NCI-H2196 (cell line): ENCODE measurements around the gene CTNND2.
"Not testable (repeated sequence)": the region's sequence is repeated elsewhere in the genome, so short reads cannot be mapped to it uniquely, and the experiment has no call there.

ENCODE experiments used
- DNase-seq: peaks from one replicate; lab custom pipeline; 2025; ENCODE audit not compliant: unreplicated experiment; lab: John Stamatoyannopoulos, UW

CTNND2 gene

GRCh38 chr5:11681796-11682195 is 222.4 kb downstream of the CTNND2 start:
- no peak for DNase-seq

GRCh38 chr5:11679676-11680075 is 224.6 kb downstream of the CTNND2 start:
- DNase-seq: no peak

- DNase-seq: no peak
These were observed 229.1 kb downstream of the CTNND2 start for GRCh38 chr5:11675184-11675583.

- no peak for DNase-seq
These were observed 231.7 kb downstream of the CTNND2 start for GRCh38 chr5:11672385-11673085.

- no peak for DNase-seq
These were observed 245.9 kb downstream of the CTNND2 start for GRCh38 chr5:11658376-11658775.

GRCh38 chr5:11656916-11657315 is 247.3 kb downstream of the CTNND2 start:
- DNase-seq: no peak

GRCh38 chr5:11655681-11656080 is 248.6 kb downstream of the CTNND2 start:
- DNase-seq: no peak

GRCh38 chr5:11650936-11651335 is 253.3 kb downstream of the CTNND2 start:
- no peak for DNase-seq

- DNase-seq: no peak
These were observed 258.1 kb downstream of the CTNND2 start for GRCh38 chr5:11646141-11646540.

GRCh38 chr5:11642438-11642837 is 261.8 kb downstream of the CTNND2 start:
- no peak for DNase-seq

- DNase-seq: no peak
These were observed 263.9 kb downstream of the CTNND2 start for GRCh38 chr5:11640158-11640873.

GRCh38 chr5:11622785-11623184 is 281.5 kb downstream of the CTNND2 start:
- no peak for DNase-seq

GRCh38 chr5:11620172-11620571 is 284.1 kb downstream of the CTNND2 start:
- DNase-seq: no peak

- no peak for DNase-seq
These were observed 284.8 kb downstream of the CTNND2 start for GRCh38 chr5:11619339-11620024.

GRCh38 chr5:11617080-11617479 is 287.2 kb downstream of the CTNND2 start:
- DNase-seq: no peak

GRCh38 chr5:11616624-11617023 is 287.6 kb downstream of the CTNND2 start:
- not testable (repeated sequence) for DNase-seq

GRCh38 chr5:11611011-11611410 is 293.2 kb downstream of the CTNND2 start:
- no peak for DNase-seq

- DNase-seq: no peak
These were observed 294.5 kb downstream of the CTNND2 start for GRCh38 chr5:11609570-11610303.

- no peak for DNase-seq
These were observed 295.7 kb downstream of the CTNND2 start for GRCh38 chr5:11608530-11608929.

- no peak for DNase-seq
These were observed 296.2 kb downstream of the CTNND2 start for GRCh38 chr5:11607944-11608483.

GRCh38 chr5:11602298-11602697 is 301.9 kb downstream of the CTNND2 start:
- no peak for DNase-seq
